Activated CD8-positive, alpha-beta memory T cell treated with anti-CD3 and anti-CD28 coated beads for 24 hours (primary cell): ENCODE data around the gene MRPS9.

Experiments used
- DNase-seq: peaks from one replicate; pipeline ENCODE4 v3.0.0-alpha.2; 2020

The MRPS9 gene

DNA sequence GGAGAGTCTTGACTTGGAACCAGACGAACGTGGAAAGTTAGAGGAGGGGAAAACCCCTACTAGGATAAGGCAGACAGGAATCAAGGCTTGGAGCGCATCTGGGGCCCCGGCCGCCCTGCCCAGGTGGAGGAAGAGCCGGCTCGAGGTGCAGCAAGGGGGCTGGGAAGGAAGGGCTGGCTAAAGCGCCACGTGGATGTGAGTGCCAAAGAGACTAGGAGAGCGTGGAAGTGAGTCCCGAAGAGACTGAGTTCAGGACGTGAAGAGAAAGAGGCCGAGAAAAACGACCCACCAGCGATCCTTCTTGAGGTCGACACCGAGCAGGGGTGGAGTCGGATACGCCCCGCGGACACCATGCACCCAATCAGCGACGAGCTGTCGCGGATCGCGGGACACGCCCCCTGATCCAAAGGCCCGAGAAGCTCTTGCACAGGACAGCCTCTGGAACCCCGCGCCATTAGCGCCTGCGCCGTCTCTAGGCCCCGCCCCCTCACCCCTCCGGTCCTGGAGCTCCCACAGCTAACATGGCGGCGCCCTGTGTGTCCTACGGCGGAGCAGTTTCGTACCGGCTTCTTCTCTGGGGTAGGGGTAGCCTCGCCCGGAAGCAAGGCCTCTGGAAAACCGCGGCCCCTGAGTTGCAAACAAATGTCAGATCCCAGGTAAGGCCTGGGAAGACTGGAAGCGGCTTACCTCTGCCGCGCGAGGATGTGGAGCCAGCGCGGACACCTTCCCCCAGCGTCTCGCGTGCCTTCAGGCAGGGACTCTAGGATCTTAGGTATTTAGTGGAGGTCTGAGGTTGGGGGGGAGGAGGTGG lies at the start of gene MRPS9:
Gene MRPS9, plus strand, starts transcription at position 498 of the 811 bp plus-strand sequence. Its CDS starts 24 bp downstream, at position 522.
- peak; percentile 98 for DNase-seq

DNA sequence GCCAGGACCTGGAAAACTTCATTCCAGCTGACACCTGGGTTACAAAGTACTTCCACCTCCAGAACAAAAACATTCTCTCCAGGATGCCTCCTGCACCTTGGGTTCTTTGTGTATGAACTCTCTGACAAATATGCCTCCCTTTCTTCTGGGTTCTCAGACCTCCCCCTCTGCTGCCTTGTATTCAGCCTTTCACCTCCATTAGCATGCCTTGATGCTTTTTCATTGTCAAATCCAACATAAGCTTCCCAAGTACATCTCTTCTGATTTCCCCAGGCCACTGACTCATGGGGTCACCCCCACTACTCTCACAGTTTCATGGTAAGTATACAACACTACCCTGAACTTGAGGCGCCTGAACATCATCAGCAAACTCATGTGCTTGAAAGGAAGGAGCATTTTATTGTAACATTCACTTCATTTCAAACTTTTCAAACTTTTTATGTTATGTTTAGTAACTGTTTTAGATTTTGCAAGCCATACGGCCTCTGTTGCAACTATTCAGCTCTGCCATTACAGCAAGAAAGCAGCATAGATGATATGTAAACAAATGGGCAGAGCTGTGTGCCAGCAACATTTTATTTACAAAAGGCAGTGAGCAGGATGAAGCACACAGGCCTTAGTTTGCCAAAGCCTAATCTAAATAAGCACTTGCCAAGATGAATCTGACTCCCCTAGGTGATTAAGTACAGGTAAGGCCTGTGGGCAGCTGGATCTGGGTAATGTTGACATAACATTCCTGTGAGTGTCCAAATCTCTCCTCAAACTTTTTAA lies 32.5 kb upstream of the MRPS9 start:
- DNase-seq: no peak

DNA sequence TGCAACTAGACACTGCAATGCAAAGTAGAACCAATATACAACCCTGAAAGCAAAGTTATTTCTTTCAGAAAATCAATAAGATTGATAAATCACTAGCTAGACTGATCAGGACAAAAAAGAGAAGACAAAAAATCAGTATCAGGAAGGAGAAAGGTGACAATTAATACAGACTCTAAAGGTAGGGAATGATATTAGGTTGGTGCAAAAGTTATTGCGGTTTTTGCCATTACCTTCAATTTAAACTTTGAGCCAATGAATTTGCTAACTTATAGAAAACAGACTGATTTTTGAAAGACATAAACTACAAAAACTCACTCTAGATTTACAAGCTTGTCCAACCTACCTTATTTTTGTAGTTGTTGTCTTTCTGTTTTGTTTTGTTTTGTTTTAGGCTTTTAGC lies 30.5 kb upstream of the MRPS9 start:
- DNase-seq: no peak

DNA sequence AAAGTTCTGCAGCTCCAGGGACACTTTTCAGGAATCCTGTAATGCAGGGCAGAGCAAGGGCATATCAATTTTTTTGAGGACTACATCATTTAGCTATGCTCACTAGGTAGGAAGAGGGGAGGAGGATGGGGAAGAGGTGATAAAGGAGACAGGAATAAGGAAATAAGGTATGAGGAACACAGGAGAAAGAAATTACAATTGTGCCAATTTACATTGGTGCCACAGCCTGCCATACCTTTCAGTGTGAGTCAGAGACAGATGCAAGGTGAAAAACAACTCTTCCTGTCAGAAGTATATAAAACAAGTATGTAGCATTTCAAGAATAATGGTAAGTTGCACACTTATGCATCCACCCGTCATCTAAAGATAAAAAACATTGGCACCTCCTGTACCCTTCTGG lies 5.4 kb upstream of the MRPS9 start:
- no peak for DNase-seq

DNA sequence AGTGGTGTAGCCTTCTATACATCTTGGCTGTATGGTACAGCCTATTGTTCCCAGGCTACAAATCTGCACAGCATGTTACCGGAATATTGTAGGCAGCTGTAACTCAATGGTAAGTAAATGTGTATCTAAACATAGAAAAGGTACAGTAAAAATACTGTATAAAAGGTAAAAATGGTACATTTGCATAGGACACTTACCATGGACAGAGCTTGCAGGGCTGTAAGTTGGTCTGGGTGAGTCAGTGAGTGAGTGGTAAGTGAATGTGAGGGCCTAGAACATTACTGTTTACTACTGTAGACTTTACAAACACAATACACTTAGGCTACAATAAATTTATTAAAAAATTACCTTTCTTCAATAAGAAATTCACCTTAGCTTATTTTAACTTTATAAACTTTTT lies 3.7 kb upstream of the MRPS9 start:
- no peak for DNase-seq

DNA sequence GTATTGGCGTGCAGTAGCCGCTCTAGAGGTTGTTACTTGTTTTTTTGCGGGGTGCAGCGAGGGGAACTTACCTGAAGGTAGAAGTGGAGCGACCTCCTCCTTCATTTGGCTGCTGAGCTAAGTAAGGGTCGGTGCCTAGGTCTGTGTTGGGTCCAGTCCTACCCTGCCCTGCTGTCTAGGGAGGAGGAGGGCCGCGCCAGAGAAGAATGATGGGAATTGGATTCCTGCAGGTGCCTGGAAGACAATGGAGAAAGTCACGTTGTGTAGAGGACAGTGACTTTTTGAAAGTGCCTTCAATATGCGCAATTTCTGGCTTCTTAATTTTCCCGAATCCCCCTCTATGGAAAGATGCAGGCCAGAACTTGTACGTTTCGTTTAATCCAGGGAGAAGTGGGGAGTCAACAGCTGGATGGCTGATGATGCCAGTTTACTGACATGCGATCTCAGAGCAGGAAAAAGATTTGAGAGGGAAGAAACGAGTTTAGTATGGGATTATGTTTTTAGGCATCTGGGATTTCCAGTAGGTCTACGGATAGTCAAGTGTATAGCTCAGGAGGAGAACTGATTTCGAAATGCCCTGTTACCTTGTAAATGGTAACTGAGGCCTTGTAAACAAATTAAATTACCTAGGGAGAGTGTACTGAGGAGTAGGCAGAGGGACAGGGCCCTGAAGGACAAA lies 653 bp downstream of the MRPS9 start:
- DNase-seq: no peak

DNA sequence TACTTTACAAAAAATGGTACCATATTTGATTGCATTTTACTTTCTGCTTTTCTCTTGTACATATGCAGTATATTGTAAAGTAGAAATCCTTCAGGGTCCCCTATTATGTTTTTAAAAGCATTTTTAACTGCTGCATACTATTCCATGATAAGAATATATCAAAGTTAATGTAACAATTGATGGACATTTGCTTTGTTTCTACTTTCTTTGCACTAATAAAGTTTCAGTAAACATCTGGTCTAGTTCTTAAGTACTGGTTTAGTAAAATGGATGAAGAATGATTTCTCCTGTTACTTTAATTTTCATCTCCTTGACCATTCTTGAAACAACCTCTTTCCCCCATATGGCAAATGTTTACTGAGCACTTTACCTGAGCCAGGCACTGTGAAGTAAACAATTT lies 1.7 kb downstream of the MRPS9 start:
- no peak for DNase-seq

DNA sequence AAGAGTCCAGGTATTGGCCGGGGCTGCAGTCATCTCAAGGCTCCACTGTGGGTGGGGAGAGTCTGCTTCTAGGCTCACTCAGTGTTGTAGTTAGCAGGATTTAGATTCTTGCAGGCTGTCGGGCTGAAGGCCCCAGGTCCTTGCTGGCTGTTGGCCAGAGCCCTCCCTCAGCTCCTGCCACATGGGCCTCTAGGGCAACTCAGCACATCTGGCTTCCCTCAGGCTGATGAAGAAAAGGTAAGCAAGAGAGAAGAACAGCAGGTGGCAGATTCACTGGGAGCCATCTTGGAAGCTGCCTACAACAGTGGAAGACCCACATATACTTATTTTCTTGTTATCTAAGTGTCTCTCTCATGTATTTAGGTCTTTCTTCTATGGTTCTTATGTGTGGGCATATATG lies 4.3 kb downstream of the MRPS9 start:
- no peak for DNase-seq

DNA sequence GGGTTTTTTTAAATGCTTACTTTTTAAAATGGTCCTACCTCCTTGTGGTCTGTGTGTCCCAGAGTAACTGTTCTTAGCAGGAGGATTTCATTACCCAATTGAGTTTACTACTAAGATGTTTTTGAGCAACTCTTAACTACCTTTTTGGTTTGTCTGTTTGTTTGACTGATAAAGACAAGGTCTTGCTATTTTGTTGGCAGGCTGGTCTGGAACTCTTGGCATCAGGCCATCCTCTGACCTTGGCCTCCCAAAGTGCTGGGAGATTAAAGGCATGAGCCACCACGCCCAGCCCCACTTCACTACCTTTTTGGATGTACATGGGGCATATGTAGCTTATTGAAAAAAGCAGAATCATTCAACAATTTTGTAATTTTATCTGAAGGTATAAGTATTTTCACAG lies 14.9 kb downstream of the MRPS9 start:
- no peak for DNase-seq

DNA sequence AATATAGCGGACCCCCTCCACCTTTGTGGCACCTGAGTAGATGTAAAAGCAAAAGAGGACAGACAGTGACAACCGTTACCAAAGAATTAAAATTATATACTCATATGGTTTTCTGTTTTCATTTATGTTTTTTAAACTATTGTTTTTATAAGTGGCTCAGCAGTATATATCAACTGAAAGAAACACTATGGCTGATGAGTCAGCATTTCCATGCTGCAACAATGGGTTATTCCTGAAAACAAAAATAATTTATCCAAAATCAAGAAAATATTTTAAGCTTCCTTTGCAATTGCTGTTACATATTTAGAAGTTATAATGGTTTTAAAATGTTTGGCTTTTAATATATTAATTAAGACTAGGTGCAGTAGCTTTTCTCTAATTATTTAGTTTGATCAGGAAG lies 17.7 kb downstream of the MRPS9 start:
- DNase-seq: no peak

DNA sequence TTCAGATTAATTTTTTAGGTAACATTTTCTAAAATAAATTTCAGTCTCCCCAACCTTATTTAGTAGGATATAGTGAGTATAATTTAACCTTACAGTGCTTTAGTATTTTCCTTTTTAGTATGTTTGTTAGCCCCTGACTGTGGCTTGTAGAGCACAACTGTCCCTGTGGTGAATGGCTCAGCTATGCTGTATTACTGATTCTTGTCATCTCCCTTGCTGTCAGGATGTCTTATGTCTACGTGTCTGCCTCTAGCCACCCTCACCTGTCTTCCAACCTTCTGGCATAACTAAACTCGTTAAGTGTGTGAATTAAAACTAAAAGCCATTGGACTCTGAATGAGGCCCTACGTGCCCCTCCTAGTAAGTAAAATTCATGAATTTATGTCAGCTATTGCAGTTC lies 18.4 kb downstream of the MRPS9 start:
- DNase-seq: no peak

DNA sequence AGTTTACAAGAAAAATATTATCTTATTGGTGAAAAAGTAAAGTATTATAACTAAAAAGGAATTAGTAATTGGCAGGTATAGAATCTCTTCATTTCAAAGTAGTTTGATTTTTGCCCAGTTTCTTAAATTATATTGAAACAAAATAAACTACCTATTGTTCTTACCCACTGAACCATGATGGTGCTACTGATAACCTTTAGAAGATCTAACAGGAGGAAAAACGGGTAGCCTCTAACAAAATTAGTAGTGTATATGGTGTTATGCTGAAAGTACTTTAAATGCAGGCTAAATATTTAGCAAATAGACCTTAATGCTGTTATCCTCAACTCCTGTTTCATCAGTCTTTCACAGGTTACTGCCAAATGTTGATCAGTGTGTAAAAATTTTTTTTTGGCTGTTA lies 19.1 kb downstream of the MRPS9 start:
- no peak for DNase-seq

DNA sequence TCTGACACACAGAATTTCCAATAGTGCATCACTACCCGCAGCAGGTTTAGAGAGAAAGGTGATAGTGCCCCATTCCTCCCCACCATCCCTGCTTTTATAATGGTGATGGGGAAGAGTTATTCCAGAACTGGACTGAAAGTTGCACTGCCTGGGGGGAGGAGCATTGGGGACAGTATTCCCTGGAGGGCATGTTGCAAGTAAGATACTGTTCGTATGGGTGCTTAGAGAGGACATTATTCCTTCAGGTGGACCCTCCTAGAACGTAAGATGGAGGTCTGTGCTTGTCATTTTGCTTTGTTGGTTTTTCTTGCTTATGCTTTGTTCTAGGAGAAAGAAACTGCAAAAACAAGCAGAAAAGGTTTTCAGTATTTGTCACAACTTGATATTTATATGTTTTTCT lies 23.7 kb downstream of the MRPS9 start:
- no peak for DNase-seq

DNA sequence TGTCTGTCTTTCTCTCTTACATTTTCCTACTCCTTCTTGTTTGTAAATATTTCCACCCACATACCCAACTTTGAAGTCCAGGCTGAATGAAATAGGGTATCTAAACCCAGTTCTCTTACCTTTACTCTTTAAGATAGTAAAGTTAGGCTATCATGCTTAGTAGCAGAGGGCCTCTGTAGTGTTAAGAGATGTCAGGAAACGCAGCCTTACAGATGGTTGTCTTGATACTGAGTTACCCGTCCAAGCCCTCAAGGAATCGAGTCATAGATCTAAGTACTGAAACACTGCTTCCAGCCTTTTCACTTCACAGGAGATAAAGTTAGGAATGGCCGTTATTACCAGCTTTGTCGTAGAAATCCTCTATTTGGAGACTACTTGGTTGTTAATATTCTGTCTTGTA lies 24.3 kb downstream of the MRPS9 start:
- DNase-seq: no peak

DNA sequence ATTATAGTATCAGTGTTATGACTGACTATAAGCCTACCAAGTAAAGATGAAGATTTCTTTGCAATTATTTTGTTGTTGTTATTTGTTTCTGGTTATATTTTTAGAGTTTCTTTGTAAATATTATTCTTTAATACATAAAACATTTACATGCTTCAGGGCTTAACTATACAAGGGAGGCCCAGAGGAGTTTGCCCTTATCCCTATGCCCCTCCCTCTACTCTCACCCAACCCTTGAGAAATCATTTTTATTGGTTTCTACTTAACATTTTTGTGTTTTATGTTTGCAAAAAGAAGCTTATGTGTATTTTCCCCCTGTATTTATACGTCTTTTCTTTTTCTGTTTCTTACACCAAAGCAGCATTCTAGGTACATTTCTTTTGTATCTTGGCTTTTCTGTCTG lies 30.5 kb downstream of the MRPS9 start:
- no peak for DNase-seq

DNA sequence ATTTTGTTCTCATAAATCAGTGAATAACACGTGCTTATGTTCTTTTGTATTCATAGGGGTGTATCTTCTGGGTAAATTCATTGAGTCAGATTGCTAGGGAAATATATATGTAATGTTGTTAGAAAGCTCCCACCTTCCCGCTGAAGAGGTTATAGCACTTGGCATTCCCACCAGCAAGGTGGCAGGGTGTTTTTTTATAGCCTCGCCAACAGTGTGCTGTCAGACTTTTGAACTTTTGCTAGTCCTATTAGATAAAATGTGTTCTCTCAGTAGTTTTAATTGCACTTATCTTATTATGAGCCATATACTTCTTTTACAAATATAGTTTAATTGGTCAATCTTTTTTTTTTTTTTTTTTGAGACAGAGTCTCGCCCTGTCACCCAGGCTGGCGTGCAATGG lies 31.0 kb downstream of the MRPS9 start:
- DNase-seq: no peak

DNA sequence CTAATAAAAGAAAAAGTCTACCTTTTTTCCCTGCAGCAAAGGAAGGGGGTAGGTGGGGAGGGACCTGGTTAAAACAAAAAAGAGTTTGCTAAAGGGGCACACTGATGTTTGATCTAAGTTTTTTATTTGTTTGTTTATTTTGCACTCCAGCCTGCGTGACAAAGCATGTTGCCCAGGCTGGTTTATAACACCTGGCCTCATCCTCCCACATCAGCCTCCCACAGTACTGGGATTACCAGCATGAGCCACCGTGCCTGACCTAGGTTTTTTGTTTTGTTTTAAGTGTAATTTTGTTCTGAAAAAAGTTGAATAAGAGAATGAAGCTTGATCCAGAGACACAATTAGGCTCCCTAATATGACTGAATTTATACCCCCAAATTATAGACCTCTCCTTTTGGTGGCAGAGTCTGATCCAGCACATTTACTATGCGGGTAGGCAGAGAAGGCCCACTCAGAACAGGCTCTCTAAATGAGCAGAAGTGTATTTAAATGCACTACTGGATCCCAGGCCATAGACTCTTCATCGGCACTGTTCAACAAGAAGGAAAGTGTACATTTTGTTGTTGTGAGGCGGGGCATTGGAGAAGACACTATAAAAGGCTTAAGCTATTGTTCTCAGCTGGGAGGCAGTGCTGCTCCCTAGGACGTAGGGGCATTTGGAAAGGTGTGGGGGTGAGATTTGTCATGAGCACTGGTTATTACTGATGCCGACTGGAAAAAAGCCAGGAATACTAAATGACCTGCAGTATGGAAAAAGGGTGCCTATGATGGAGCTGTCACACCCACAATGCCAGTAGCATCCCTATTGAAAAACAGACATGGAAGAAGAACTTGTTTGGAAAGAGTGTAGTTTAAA lies 32.4 kb downstream of the MRPS9 start:
- no peak for DNase-seq

DNA sequence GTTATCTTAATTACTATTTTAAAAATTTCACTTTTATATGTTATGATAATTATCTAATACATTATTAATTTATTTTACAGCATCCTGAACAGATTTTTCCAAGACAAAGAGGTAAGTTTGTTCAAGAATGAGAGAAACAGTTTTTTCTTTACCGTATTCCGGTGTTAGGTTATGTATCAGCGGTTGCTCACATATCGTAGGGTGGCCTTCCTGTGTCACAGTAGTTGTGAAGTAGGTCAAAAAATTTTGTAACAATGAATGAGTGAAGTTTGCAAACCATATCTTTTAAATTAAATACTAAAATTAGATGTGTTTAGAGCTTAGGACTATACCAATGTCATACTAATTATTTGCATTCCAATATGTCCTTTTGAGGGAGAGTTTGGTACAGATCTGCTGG lies 33.5 kb downstream of the MRPS9 start:
- DNase-seq: no peak

DNA sequence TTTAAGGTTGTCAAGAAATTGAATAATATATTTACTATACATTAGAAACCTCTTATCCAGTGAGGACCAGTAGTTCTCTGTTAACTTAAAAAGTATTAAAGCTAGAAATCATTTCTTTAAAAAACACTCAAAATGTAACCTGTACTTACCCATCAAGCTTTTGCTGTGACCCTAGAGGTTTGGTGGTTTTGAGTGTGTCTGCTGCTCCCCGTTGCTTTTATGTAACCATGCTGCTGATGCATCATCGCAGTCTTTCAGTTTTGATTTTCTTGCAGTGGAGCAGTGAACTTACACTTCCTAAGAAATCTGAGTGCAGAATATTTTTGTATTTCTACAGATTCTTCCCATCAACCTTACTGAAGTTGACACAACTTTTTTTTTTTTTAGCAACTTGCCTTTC lies 34.2 kb downstream of the MRPS9 start:
- DNase-seq: no peak

DNA sequence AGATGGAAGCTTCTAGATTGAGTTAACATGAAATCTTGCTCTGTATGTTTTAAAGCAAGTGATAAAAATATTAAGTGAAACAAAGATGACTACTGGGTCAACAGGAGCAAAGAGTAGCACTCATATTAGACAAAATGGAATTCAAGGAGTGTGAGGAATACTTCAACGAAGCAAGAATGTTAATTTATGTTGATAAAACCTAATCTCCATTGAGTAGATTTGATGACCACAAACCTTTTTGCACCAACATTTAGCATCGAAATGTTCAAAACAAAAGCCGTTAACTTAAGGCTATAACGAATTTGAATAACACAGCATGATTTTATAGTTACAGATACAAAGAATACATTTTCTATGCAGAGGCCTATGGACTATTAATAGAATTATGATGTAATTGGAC lies 35.7 kb downstream of the MRPS9 start:
- DNase-seq: no peak

DNA sequence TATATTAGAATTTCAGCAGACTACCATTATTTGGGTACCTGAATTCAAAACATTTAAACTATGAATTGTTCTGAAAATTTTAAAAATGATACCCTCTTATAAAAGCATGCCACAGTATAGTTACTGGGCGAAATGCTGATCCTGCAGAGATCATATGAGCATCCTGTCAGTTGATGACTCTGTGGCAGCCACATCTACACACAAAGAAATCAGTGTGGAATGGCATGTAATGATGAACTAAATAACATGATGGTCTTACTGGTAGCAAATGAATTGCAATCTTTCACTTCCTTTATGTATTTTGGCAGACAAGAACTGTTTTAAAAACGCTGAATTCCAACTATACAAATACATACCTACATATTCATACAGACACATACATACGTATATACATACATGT lies 38.3 kb downstream of the MRPS9 start:
- no peak for DNase-seq

DNA sequence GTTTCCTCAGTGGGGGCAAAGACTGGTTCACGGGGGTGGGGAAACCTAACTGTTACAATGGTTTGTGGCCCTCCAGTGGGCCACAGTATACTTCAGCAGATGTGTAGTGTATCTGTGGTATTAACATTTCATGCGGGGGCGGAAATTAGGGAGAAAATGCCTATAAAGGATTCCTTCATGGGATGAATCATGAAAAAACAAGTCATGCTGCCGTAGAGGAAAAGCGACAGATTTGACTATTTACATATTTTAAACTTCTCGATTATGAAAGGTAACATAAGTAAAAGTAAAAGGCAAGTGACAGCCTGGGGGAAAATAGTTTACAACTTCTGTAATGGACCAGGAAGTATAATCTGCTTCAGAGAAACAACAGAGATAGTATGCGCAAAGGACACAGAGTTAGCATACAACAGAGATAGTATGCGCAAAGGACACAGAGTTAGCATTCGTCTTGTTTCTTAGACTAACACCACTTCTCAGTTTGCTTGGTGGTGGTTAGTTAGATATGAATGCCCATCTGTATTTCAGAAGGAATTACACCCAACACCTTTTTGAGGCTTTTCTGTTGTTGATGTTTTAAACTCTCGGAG lies 41.1 kb downstream of the MRPS9 start:
- DNase-seq: no peak

DNA sequence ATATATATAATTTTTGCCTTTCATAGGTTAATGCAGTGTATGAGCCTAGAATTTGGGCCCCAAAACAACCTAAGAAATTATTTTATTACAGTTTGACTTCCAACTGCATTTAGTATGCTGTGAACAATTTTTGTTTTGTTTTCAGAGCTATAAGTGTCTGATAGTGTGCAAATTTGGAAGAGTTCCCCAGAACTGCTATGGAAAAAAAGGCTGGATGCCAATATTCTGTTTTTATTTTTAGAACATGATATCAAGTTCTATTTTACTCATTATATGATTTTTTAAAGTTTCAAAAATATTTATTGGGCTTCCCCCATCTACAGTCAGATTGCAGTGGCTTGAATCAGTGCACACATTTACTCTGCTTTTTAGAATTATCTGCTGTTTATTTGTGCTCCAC lies 42.6 kb downstream of the MRPS9 start:
- no peak for DNase-seq
